B cell (primary cell): Measurements from ENCODE around the gene SLC66A1.

ENCODE experiments used
- CTCF ChIP-seq: fragments of 200-600 bp; IDR thresholded peaks from one replicate; pipeline ENCODE4 v1.8.0; 2022; ENCODE audit warnings: antibody characterized with exemption, mild to moderate bottlenecking
- EZH2 ChIP-seq: IDR thresholded peaks from 2 replicates; pipeline ENCODE4 v1.6.1; 2012; ENCODE audit warnings: borderline replicate concordance, low read depth, mild to moderate bottlenecking, moderate library complexity, low read length; ENCODE audit not compliant: insufficient read depth, poor library complexity, severe bottlenecking

- TF ChIP-seq CTCF: no peak
- TF ChIP-seq EZH2: no peak
Measured at GRCh38 chr1:19274636-19275035, 37.5 kb upstream of the SLC66A1 start.
